ENCODE measurements around the gene ZNF467.

The ZNF467 gene

GRCh38 chr7:149763563-149764240, 9.7 kb downstream of the ZNF467 start:
- H3K27ac ChIP-seq: no peak overlapping the region
- DNase-seq (ENCODE audit: low spot score): no peak
- ChIA-PET POLR2A (ENCODE audit: low non-redundant PET) (no interaction called here), CTCF (no interaction called here)
- no peak for TF ChIP-seq CTCF (conservative IDR thresholded peaks at IDR 0.05; ENCODE audit: low read depth)

GRCh38 chr7:149762610-149763009, 10.8 kb downstream of the ZNF467 start:
- CTCF ChIA-PET: interaction anchor here (0.8 kb wide), 1 partner anchor 43 kb away, joined by 3 read pairs; no protein-coding TSS in a partner anchor
- no peak for TF ChIP-seq CTCF (conservative IDR thresholded peaks at IDR 0.05; ENCODE audit: low read depth)
- DNase-seq (ENCODE audit: low spot score): no peak
- POLR2A ChIA-PET (ENCODE audit: low non-redundant PET): no interaction called here
- no peak overlapping the region for H3K27ac ChIP-seq

- ChIA-PET POLR2A (ENCODE audit: low non-redundant PET) (no interaction called here), CTCF (interaction anchor here (0.8 kb wide), 1 partner anchor 44 kb away, joined by 3 read pairs; no protein-coding TSS in a partner anchor)
- DNase-seq (ENCODE audit: low spot score): no peak
- no peak for TF ChIP-seq CTCF (conservative IDR thresholded peaks at IDR 0.05; ENCODE audit: low read depth)
- no peak overlapping the region for H3K27ac ChIP-seq
Observed at GRCh38 chr7:149762089-149762488, 11.3 kb downstream of the ZNF467 start.

- ChIA-PET CTCF (interaction anchor here (0.8 kb wide), 1 partner anchor 123 kb away, joined by 7 read pairs; no protein-coding TSS in a partner anchor), POLR2A (ENCODE audit: low non-redundant PET) (no interaction called here)
- no peak for TF ChIP-seq CTCF (conservative IDR thresholded peaks at IDR 0.05; ENCODE audit: low read depth)
- no peak overlapping the region for H3K27ac ChIP-seq
- DNase-seq (ENCODE audit: low spot score): no peak
Observed at GRCh38 chr7:149761307-149761706, 12.1 kb downstream of the ZNF467 start.

GRCh38 chr7:149760538-149760937, 12.8 kb downstream of the ZNF467 start:
- CTCF ChIA-PET: interaction anchor here (0.5 to 0.8 kb wide), 2 partner anchors 122 to 251 kb away, joined by 3 to 7 read pairs; no protein-coding TSS in a partner anchor

More at GRCh38 chr7:149760538-149760937, 12.8 kb downstream of the ZNF467 start:
- TF ChIP-seq CTCF (conservative IDR thresholded peaks at IDR 0.05; ENCODE audit: low read depth): no peak
- no peak overlapping the region for H3K27ac ChIP-seq
- DNase-seq (ENCODE audit: low spot score): no peak
- POLR2A ChIA-PET (ENCODE audit: low non-redundant PET): no interaction called here
